Mucosa of gallbladder (tissue), 1 donor: ENCODE data around the gene CCDC187. TPM values are rescaled to one million over a fixed set of nuclear protein-coding genes. Genes with fewer than 3 reads are reported as not detected.

ENCODE experiments used
- DNase-seq: peaks from one replicate; pipeline ENCODE4 v3.0.0-alpha.2; 2020; ENCODE audit warnings: low spot score
- total RNA-seq: library from RNA; stranded (reverse); gene quantifications from one replicate; pipeline ENCODE4 v1.2.1, GENCODE V29; 2021
- donor health status: DM: no; HTN: no; CAD: no.

The CCDC187 gene
- total RNA-seq, 1 donor from 2014 or later, result 1.8 TPM

- peak; percentile 41 for DNase-seq
Observed at GRCh38 chr9:136225748-136226679, 77.9 kb downstream of the CCDC187 start.

GRCh38 chr9:136225366-136225747 lies 78.5 kb downstream of the CCDC187 start:
- DNase-seq, result no peak

GRCh38 chr9:136223871-136224640 lies 79.8 kb downstream of the CCDC187 start:
- DNase-seq, result no peak

GRCh38 chr9:136222906-136223285 lies 81.0 kb downstream of the CCDC187 start:
- DNase-seq, result no peak

GRCh38 chr9:136222166-136222905 lies 81.6 kb downstream of the CCDC187 start:
- no peak for DNase-seq

GRCh38 chr9:136220017-136220729 lies 83.7 kb downstream of the CCDC187 start:
- DNase-seq, result no peak

GRCh38 chr9:136219276-136219675 lies 84.6 kb downstream of the CCDC187 start:
- no peak for DNase-seq

GRCh38 chr9:136218673-136219072 lies 85.2 kb downstream of the CCDC187 start:
- no peak for DNase-seq

- no peak for DNase-seq
Observed at GRCh38 chr9:136218271-136218670, 85.6 kb downstream of the CCDC187 start.

GRCh38 chr9:136216541-136217244 lies 87.2 kb downstream of the CCDC187 start:
- no peak for DNase-seq

GRCh38 chr9:136213733-136214132 lies 90.2 kb downstream of the CCDC187 start:
- DNase-seq, result no peak

- no peak for DNase-seq
Observed at GRCh38 chr9:136212345-136212950, 91.4 kb downstream of the CCDC187 start.

GRCh38 chr9:136211441-136212344 lies 92.2 kb downstream of the CCDC187 start:
- DNase-seq, result no peak

- no peak for DNase-seq
Observed at GRCh38 chr9:136211006-136211405, 92.9 kb downstream of the CCDC187 start.

- no peak for DNase-seq
Observed at GRCh38 chr9:136210276-136210675, 93.6 kb downstream of the CCDC187 start.

GRCh38 chr9:136209786-136210185 lies 94.1 kb downstream of the CCDC187 start:
- no peak for DNase-seq

- DNase-seq, result no peak
Observed at GRCh38 chr9:136209232-136209631, 94.7 kb downstream of the CCDC187 start.

- DNase-seq, result no peak
Observed at GRCh38 chr9:136208675-136209074, 95.2 kb downstream of the CCDC187 start.

- no peak for DNase-seq
Observed at GRCh38 chr9:136207616-136208015, 96.3 kb downstream of the CCDC187 start.
